Measurements from ENCODE around the gene RAB38.

GRCh38 chr11:88122956-88123355, 52.3 kb downstream of the RAB38 start:
- TF ChIP-seq POLR2AphosphoS5 (IDR thresholded peaks at IDR 0.05), result no peak
- TF ChIP-seq POLR2A (IDR thresholded peaks at IDR 0.05), result no peak
- TF ChIP-seq EP300 (IDR thresholded peaks at IDR 0.05), result no peak
- TF ChIP-seq, protein P1, sequence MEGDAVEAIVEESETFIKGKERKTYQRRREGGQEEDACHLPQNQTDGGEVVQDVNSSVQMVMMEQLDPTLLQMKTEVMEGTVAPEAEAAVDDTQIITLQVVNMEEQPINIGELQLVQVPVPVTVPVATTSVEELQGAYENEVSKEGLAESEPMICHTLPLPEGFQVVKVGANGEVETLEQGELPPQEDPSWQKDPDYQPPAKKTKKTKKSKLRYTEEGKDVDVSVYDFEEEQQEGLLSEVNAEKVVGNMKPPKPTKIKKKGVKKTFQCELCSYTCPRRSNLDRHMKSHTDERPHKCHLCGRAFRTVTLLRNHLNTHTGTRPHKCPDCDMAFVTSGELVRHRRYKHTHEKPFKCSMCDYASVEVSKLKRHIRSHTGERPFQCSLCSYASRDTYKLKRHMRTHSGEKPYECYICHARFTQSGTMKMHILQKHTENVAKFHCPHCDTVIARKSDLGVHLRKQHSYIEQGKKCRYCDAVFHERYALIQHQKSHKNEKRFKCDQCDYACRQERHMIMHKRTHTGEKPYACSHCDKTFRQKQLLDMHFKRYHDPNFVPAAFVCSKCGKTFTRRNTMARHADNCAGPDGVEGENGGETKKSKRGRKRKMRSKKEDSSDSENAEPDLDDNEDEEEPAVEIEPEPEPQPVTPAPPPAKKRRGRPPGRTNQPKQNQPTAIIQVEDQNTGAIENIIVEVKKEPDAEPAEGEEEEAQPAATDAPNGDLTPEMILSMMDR (IDR thresholded peaks at IDR 0.05), result no peak
